ENCODE data around the gene KRTAP3-1.
"Not testable (repeated sequence)": the region's sequence is repeated elsewhere in the genome, so short reads cannot be mapped to it uniquely, and the experiment has no call there.

The KRTAP3-1 gene

DNA sequence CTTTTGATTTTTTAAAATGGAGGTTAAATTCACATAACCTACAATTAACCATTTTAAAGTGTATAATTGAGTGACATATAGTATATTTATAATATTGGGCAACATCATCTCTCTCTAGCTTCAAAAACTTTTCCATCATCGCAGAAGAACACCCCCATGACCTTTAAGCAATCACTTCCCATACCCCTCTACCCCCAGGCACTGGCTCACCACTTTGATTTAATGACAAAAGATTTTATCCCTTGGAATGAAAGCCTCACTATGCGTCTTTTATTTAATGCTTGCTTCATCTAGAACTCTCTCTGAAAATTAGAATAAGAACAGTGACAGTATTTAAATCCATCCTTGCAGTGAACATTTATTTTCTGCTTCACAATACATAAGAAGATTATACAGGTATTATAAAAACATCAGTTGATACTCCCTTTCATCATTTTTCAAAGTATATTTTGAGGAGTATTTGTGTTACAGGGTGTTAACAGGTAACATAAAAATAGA, 29.0 kb upstream of the KRTAP3-1 start:
- no peaks in the 10 kb centered on the region for H3K4me1 ChIP-seq
- H3K36me3 ChIP-seq, result no peaks in the 10 kb centered on the region
- H3K4me2 ChIP-seq, result no peak overlapping the region
- no peak overlapping the region for H3K27ac ChIP-seq
- H3K27me3 ChIP-seq, result no peaks in the 10 kb centered on the region
- TF ChIP-seq Cebpa-rat (IDR thresholded peaks at IDR 0.05), result no peak
- no peaks in the 10 kb centered on the region for H4K20me1 ChIP-seq
- H3K9me3 ChIP-seq, result peaks cover 2% of the 10 kb centered on the region; the same call in 1 of the 2 replicates
- H3K4me3 ChIP-seq, result no peak overlapping the region
- H3K9ac ChIP-seq, result no peak overlapping the region

- not testable (repeated sequence) for H3K9me3 ChIP-seq, H3K9ac ChIP-seq, H4K20me1 ChIP-seq, H3K27ac ChIP-seq, H3K4me3 ChIP-seq, H3K27me3 ChIP-seq, H3K4me2 ChIP-seq, H3K4me1 ChIP-seq, H3K36me3 ChIP-seq
These were observed 25.5 kb upstream of the KRTAP3-1 start, which contains the start of gene KRTAP1-3 for GRCh38 chr17:41034346-41034935. KRTAP1-3 (minus strand) TSS chr17:41034874; CDS start chr17:41034821, 53 bp downstream.

DNA sequence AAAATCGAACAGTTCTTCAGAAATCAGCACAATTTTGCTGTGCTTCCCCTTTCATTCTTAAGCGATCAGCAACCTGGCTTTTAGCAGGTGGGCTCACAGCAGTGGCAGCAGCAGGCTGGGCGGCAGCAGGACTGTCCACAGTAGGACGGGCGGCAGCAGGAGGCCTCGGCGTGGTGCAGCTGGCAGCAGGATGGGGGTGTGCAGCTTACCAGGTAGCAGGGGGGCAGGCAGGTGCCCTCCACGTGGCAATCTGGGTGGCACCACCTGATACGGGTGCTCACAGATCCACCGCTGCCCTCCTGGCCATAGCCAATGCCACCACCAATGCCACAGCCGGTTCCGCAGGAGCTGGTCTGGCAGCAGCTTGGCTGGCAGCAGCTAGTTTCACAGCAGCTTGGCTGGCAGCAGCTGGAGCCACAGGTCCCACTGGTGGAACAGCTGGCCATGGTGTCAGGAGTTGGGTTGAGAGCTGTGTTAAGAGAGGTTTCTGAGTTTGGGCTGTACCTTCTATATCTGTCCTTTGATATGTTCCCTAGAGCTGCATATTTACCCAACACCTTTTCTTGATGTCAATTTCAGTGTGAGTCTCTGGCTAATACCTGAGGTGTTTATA, 20.8 kb upstream of the KRTAP3-1 start, which contains the start of gene KRTAP1-4:
KRTAP1-4 (minus strand) TSS at position 563 of the 613 bp plus-strand sequence; CDS start at position 446, 117 bp downstream.
- no peaks in the 10 kb centered on the region for H3K9me3 ChIP-seq
- no peak within 1 kb of the TSS for H3K9ac ChIP-seq
- H3K4me2 ChIP-seq, result no peak within 1 kb of the TSS
- H3K36me3 ChIP-seq, result no peaks in the 10 kb centered on the region
- no peaks in the 10 kb centered on the region for H3K27me3 ChIP-seq
- H3K27ac ChIP-seq, result no peak within 1 kb of the TSS
- no peak within 1 kb of the TSS for H3K4me3 ChIP-seq
- no peaks in the 10 kb centered on the region for H4K20me1 ChIP-seq
- TF ChIP-seq Cebpa-rat (IDR thresholded peaks at IDR 0.05), result no peak
- H3K4me1 ChIP-seq, result no peaks in the 10 kb centered on the region

GRCh38 chr17:41026715-41027471, 18.0 kb upstream of the KRTAP3-1 start, which contains the start of gene KRTAP1-5:
KRTAP1-5 (minus strand) TSS chr17:41027208; CDS start chr17:41027155, 53 bp downstream.
- Histone ChIP-seq H3K9ac (no peak within 1 kb of the TSS), H3K36me3 (no peaks in the 10 kb centered on the region), H3K27me3 (no peaks in the 10 kb centered on the region), H3K9me3 (no peaks in the 10 kb centered on the region), H3K4me1 (no peaks in the 10 kb centered on the region), H3K4me2 (no peak within 1 kb of the TSS), H3K4me3 (no peak within 1 kb of the TSS), H4K20me1 (no peaks in the 10 kb centered on the region), H3K27ac (no peak within 1 kb of the TSS)
- no peak for TF ChIP-seq Cebpa-rat (IDR thresholded peaks at IDR 0.05)

DNA sequence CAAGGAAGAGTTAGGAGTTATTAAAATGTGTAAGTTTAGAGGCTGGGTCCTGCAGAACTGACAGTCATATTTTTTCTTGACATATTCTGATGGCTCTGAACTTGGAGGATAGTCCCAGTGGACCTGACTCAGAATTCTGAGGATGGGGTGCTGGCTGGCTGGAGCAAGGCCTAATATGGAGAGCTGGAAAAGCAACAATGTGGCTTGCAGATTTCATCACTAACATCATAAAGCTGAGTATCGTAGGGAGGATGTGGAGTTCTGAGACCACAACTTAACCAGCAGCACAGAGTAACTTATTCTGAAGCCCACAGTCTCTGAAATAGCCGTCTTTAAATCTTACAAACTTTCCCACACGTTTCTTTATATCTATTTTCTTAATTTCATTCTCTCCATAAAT, 15.8 kb upstream of the KRTAP3-1 start:
- Histone ChIP-seq H3K4me2 (no peak overlapping the region), H3K9ac (no peak overlapping the region), H3K9me3 (0 out of 2 replicates have a peak, but pooled peaks cover 6% of the 10 kb centered on the region), H3K4me3 (no peak overlapping the region), H3K27me3 (no peaks in the 10 kb centered on the region), H4K20me1 (no peaks in the 10 kb centered on the region), H3K4me1 (no peaks in the 10 kb centered on the region), H3K36me3 (no peaks in the 10 kb centered on the region), H3K27ac (no peak overlapping the region)
- no peak for TF ChIP-seq Cebpa-rat (IDR thresholded peaks at IDR 0.05)

GRCh38 chr17:41020336-41020735, 11.4 kb upstream of the KRTAP3-1 start:
- no peak overlapping the region for H3K9ac ChIP-seq
- no peaks in the 10 kb centered on the region for H3K36me3 ChIP-seq
- no peak for TF ChIP-seq Cebpa-rat (IDR thresholded peaks at IDR 0.05)
- no peak overlapping the region for H3K4me3 ChIP-seq
- no peak overlapping the region for H3K27ac ChIP-seq
- no peaks in the 10 kb centered on the region for H3K27me3 ChIP-seq
- H3K4me2 ChIP-seq, result no peak overlapping the region
- H3K9me3 ChIP-seq, result 0 out of 2 replicates have a peak, but pooled peaks cover 6% of the 10 kb centered on the region
- H4K20me1 ChIP-seq, result no peaks in the 10 kb centered on the region
- no peaks in the 10 kb centered on the region for H3K4me1 ChIP-seq

- Histone ChIP-seq H3K27ac (no peak overlapping the region), H3K4me1 (no peaks in the 10 kb centered on the region), H4K20me1 (no peaks in the 10 kb centered on the region), H3K9ac (no peak overlapping the region), H3K4me3 (no peak overlapping the region), H3K9me3 (0 out of 2 replicates have a peak, but pooled peaks cover 6% of the 10 kb centered on the region), H3K27me3 (no peaks in the 10 kb centered on the region), H3K36me3 (no peaks in the 10 kb centered on the region), H3K4me2 (no peak overlapping the region)
- TF ChIP-seq Cebpa-rat (IDR thresholded peaks at IDR 0.05), result no peak
These were observed 10.5 kb upstream of the KRTAP3-1 start for GRCh38 chr17:41019415-41019814.

DNA sequence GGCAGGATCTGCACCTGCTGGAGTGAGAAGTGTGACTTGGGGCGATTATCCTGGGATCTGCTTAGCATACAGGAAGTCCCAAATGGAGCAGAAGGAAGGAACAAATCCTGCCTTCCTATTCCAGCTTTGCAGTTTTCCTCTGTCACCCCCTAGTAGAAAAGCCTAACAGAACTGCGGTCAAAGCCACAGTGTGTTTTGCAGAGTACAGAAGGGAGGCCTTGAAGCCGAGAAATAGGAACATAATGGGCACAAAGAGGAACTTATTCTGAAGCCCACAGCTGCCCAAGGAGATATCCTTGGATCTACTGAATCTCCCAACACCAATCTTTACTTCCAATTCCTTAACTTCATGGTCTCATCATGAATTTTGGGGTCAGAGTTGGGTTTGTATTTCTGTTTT, 9.6 kb upstream of the KRTAP3-1 start:
- no peaks in the 10 kb centered on the region for H3K27me3 ChIP-seq
- H3K9me3 ChIP-seq, result 0 out of 2 replicates have a peak, but pooled peaks cover 6% of the 10 kb centered on the region
- H3K4me2 ChIP-seq, result no peak overlapping the region
- H3K36me3 ChIP-seq, result no peaks in the 10 kb centered on the region
- H3K4me1 ChIP-seq, result no peaks in the 10 kb centered on the region
- no peaks in the 10 kb centered on the region for H4K20me1 ChIP-seq
- TF ChIP-seq Cebpa-rat (IDR thresholded peaks at IDR 0.05), result no peak
- no peak overlapping the region for H3K27ac ChIP-seq
- H3K9ac ChIP-seq, result no peak overlapping the region
- H3K4me3 ChIP-seq, result no peak overlapping the region

DNA sequence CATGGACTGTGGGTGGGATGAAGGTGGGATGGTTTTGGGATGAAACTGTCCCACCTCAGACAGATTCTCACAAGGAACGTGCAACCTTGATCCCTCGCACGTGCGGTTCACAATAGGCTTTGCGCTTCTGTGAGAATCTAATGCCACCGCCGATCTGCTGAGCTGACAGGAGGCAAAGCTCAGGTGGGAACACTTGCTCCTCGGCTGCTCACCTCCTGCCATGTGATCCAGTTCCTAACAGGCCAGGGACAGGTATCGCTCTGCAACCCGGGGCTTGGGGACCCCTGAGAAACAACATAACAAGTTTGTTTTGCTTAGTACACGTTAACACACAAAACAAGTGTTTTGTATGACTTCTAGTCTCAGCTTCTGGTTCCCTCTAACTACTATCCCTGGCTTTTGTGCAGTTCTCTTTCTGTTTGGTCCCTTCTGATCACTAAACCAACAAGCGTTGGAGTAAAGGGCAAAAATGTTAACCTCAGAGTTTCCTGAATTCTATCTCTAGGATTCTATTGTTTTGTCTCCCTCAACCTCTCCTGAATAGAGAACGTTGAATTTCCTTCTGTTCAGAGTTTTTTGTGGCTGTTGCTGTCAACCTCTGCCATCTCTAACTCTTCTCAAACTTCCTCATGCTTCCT, 7.8 kb upstream of the KRTAP3-1 start:
- no peak for TF ChIP-seq Cebpa-rat (IDR thresholded peaks at IDR 0.05)

More for the DNA sequence above, 7.8 kb upstream of the KRTAP3-1 start:
- Histone ChIP-seq H3K36me3 (no peaks in the 10 kb centered on the region), H3K4me2 (no peak overlapping the region), H3K4me1 (no peaks in the 10 kb centered on the region), H4K20me1 (no peaks in the 10 kb centered on the region), H3K9me3 (0 out of 2 replicates have a peak, but pooled peaks cover 6% of the 10 kb centered on the region), H3K27me3 (no peaks in the 10 kb centered on the region), H3K4me3 (no peak overlapping the region), H3K27ac (no peak overlapping the region), H3K9ac (no peak overlapping the region)

Data from BLaER1 (cell line).